ENCODE data around the gene THAP7.
"Not testable (repeated sequence)": the region's sequence is repeated elsewhere in the genome, so short reads cannot be mapped to it uniquely, and the experiment has no call there.

The THAP7 gene

DNA sequence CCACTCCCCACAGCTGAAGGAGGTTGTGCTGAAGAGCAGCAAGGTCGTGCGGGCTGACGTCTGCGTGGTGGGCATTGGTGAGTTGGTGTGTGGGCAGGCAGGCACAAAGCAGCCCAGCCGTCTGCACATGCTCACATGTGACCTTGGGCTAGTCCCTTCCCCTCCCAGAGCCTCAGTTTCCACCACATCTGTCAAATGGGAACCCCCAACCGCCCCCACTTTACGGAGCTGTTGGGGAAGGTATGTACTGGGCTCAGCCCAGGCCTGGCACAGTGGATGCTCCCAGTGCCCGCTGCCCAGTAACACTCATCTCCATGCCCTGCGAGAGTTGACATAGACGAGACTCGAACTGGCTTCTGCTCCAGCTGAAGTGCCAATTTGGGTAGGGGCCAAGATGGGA is 24.9 kb downstream of the THAP7 start:
- no peak for DNase-seq

DNA sequence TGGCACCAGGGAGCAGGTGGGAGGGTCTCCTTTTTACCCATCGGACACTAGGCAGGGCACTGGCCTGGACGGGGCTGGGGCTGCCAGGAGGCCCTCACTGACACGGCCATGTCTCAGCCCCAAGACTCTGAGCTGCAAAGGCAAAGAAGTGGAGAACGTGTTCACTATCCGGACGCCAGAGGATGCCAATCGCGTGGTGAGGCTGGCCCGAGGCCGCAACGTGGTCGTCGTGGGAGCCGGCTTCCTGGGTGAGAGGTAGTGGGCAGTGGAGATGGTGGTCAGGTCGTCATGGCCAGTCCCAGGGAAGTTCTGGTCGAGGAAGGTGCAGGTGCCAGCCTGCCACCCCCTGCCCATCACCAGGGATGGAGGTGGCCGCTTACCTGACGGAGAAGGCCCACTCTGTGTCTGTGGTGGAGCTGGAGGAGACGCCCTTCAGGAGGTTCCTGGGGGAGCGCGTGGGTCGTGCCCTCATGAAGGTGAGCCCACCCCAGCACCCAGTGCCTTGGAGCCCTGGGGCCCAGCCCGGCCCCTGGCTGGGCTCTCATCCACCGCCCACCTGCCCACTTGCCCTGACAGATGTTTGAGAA is 25.5 kb downstream of the THAP7 start:
- no peak for DNase-seq

DNA sequence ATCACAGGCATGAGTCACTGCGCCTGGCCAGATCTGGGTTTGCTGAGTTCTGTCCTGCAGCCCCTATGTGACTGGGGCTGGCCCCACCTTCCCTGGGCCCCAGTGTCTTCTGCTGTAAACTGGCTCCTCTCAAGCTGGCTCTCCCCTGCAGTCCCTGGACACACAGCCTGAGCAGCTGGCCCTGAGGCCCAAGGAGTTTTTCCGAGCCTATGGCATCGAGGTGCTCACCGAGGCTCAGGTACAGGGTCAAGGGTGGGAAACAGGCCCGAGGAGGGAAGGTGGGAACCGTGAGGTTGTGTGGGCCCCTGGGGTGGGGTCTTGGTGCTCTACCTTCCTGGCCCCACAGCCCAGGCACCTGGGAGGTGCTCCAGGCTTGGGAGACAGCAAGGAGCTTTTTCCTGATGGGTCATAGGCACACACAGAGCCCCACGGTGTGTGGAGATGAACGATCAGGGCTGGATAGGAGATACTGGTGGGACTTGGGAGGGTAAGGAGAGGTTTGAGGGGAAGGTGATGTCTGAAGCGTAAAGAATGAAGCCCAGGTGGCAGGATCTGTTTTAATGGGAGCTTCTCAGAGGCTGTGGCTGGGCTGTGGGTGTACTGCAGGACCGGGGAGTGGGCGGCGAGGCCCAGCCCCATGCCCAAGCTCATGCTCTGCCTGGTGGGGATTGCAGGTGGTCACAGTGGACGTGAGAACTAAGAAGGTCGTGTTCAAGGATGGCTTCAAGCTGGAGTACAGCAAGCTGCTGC is 26.2 kb downstream of the THAP7 start:
- no peak for DNase-seq

DNA sequence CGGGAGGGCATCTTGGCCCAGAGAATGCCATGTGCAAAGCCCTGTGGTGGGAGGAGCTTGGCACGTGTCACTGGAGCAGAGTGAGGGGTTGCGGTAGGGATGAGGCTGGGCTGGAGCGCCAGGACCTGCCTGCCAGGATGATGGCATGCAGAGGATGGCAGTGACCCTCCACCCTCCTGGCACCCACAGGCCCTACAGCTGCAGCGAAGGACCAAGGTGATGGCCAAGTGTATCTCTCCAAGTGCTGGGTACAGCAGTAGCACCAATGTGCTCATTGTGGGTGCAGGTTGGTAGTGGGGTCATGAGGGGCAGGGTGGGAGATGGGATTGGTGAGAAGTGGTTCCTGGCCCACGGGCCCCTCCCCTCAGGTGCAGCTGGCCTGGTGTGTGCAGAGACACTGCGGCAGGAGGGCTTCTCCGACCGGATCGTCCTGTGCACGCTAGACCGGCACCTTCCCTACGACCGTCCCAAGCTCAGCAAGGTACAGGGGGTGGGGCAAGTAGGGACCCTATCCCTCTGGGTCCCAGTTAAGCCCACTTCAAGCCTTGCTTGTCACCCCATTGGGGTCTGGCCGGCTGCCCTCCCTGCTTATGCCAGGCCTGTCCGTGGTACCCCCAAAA is 27.5 kb downstream of the THAP7 start:
- no peak for DNase-seq

DNA sequence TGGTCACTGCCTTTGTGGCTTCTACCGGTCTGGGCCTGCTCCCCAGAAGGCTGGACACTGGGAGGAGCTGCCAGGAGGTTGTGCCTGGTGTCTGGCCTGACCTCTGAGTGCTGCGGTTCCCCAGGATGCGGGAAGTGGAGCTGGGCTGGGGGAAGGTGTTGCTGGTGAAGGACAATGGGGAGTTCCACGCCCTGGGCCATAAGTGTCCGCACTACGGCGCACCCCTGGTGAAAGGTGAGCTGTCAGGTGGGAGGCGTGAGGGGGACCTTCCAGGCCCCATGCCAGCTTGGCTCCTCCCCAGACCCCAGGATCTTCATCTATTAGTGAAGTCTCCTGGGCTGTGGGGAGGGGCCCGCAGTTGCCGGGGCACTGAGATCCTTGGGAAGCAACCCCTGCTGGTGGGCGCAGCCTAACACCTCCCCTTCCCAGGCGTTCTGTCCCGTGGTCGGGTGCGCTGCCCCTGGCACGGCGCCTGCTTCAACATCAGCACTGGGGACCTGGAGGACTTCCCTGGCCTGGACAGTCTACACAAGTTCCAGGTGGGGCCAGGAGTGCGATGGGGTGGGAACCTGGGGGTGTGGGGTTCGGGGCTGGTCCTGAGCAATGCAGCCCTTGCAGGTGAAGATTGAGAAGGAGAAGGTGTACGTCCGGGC is 28.2 kb downstream of the THAP7 start:
- no peak for DNase-seq

DNA sequence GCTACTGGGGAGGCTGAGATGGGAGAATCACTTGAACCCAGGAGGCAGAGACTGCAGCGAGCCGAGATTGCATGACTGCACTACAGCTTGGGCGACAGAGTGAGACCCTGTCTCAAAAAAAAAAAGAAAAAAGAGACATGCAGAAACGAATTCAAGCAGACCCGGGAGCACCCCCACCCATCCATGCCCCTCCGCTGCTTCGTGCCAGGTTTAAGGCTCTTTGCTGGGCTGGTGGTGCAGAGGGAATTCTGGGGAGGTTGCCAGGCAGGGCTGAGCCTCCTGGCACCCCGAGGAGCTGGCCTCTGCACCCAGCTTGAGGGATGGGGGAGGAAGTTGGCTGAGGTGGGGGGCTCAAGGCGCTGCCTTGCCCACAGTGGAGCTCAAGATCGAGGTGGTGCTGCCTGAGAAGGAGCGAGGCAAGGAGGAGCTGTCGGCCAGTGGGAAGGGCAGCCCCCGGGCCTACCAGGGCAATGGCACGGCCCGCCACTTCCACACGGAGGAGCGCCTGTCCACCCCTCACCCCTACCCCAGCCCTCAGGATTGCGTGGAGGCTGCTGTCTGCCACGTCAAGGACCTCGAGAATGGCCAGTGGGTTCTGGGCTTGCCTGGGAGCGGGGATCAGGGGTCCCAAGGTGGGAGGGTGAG is 28.9 kb downstream of the THAP7 start:
- DNase-seq = no peak

DNA sequence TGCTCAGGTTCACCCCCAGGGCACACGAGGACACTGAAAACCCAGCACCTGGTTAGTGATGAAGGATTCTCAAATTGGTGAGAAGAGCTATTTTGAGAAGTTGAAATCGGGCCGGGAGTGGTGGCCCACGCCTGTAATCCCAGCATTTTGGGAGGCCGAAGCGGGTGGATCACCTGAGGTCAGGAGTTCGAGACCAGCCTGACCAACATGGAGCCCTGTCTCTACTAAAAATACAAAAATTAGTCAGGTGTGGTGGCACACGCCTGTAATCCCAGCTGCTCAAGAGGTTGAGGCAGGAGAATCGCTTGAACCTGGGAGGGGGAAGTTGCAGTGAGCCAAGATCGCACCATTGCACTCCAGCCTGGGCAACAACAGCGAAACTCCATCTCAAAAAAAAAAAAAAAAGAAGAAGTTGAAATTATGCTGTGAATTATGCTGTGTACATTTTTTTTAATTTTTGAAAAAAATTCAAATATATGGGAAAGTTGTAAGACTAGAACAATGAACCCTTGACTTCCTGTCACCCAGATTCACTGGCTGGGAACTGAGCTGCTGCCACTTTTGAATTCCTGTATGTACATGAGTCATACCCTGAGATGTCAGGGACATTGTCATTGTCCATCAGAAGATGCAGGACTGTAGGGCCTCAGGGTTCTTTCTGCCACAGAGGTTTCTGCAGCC is 29.8 kb downstream of the THAP7 start:
- not testable (repeated sequence) for DNase-seq

DNA sequence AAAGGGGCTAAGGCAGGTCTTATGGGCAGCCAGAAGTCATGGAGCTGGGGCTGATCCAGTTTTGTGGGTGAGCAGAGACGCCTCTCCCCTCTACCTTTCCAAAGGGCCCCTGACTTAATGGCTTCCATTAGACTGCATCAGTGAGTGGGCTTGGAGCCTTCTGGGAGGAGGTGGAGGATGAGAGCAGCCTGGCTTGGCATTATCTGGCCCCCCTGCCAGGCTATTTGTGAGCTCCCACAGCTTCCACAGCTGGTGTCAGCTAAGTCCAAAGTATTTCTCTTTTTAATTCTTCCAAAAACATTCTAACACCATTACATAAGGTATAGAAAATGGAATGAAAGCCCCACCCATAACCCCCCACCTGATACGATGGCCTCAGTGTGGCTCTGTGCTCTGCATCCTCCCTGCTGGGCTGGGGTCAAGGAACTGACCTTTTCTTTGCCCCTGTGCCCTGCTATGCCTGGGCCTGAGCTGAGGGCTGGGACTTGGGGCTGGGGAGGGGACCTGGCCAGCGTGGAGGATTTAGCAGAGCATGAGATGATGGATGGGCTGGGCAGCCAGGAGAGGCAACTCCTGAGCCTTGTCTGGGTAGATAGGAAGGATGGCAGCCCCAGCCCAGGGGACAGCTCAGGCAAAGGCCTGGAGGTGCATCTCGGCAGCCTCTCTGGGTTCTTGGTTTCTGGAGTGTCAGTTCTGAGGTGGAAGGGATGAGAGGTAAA is 30.8 kb downstream of the THAP7 start:
- no peak for DNase-seq

DNA sequence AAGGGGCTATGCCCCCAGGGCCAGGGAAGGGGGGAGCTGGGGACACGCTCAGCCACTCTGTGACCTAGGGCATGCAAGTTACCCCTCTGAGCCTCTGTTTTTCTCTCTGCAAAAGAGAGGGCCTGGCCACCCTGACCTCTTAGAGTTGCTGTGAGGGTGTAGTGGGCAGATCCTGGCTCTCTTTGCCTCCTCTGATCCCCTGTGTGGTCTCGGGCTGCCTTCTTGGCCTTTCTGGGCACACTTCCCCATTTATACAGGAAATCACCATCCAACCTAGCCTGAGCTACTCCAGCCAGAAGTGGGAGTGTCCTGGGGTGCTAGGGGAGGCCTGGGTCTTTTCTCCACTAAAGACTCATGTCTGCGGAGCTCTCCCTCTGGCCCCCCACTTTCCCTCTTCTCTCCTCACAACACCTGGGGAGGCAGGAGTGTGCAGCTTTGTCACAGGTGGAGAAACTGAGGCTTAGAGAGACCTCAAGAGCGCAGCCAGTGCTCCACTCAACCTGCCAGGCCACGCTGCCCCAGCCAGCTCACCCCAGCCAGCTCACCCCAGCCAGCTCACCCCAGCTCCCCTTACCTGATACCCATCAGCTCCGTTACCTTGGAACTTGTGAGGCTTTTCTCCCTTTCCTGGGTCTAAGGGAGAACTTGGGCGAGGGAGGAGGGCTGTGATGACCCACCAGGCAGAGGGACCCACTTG is 33.5 kb downstream of the THAP7 start:
- no peak for DNase-seq

DNA sequence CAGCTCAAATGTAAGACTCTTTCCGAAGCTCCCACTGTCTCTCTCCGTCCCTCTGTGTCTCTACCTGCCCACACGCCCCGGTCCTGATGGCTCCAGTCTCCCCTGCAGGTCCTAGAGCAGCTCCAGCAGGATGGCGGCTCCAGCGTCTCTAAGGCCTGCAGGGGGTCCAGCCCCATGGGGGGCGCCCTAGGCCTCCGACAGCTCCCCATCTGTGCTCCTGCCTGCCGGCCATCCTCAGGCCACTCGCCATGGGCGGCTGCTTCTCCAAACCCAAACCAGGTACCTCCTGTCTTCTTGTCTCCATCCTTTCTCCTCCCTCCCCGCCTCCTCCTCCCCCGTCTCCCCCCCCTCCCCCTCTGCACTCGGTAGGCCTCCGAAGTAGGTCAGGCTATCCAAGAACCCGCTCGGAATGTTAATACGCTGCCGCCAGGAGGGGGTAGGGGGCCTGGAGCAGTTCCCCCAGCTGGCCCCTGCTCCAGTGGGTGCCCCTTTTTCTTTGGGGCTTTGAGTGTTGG is 34.2 kb downstream of the THAP7 start:
- DNase-seq = no peak

DNA sequence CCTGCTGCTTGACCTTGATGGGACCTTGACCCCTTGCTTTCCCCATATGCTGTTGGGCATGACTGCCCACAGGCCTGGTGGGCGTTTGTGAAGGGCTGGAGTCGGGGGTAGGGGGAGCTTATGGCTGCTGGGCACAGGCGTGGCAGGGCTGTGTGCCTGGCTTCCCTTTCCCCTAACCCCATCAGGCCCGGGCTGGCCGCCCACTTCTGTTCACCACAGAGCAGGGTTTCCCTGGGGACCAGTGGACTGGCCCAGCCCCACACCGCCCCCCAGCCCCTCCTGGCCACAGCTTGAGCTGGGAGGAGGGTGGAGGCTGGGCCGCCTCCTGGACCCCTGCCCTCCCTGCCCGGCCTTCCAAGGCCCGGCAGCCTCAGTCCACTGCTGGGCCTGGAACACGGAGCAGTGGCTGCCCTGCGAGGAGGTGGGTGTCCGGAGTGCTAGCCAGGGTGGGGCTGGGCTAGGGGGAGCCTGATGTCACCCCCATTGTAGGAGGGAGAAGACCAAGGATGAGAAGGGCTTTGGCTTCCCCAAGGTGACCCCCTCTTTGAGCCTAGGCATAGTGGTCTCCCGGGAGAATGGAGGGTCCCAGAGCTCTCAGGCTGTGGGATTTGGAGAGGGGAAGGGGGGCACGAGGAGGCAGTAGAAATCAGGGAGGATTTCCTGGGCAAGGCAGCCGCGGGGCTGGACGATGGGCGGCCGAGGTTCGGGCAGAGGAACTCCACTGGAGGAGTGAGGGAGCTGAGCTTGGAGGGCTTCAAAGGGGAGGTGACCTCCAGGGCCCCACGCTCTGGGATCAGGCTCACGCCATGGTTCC is 34.8 kb downstream of the THAP7 start, which contains the start of gene AIFM3:
Gene AIFM3 (plus strand): TSS at position 373 of the 814 bp plus-strand sequence. CDS start 690 bp downstream, outside the sequence.
- no peak for DNase-seq

DNA sequence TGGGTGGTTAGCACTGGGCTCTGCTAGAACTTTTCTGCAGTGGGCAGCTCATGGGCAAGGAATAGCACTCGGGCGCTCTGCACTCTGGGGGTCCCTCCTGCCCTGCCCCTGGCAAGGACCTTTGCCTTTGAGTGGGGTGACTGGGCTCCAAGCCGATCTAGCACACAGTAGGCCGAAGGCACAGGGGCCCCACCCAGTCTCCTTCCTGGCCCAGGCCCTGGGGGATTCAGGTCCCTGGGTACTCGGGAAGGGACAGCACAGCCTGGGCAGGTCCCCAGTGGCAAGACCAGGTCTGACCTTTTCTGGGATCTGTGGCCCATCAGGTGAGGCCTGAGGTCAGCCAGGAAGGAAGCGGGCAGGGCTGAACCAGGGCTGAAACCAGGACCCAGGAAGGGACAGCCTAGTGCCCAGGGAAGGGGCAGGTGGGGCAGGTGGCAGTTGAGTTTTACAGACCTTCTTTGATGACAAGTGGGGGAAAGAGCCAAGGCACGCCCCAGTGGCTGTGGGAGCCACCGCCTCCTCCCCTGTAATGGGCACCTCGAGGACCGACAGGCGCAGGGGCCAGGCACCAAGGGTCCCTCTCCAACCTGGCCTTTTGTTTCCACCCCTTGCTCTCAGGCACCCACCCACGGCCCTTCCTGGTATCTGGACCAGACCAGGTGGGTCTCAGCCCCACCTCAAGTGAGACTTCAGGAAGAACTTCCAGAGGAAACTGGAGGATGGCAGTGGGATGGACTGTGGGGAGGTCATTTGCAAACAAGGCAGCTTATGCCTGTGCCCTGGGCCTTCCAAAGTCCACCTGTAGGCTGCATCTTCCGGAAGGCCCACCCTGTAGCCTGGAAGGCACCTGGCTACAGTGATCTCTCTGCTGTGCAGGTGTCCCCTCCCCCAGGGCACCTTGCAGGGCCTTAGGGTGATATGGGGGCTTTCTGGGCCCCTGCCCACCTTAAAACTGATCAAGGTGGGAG is 35.7 kb downstream of the THAP7 start:
- no peak for DNase-seq

DNA sequence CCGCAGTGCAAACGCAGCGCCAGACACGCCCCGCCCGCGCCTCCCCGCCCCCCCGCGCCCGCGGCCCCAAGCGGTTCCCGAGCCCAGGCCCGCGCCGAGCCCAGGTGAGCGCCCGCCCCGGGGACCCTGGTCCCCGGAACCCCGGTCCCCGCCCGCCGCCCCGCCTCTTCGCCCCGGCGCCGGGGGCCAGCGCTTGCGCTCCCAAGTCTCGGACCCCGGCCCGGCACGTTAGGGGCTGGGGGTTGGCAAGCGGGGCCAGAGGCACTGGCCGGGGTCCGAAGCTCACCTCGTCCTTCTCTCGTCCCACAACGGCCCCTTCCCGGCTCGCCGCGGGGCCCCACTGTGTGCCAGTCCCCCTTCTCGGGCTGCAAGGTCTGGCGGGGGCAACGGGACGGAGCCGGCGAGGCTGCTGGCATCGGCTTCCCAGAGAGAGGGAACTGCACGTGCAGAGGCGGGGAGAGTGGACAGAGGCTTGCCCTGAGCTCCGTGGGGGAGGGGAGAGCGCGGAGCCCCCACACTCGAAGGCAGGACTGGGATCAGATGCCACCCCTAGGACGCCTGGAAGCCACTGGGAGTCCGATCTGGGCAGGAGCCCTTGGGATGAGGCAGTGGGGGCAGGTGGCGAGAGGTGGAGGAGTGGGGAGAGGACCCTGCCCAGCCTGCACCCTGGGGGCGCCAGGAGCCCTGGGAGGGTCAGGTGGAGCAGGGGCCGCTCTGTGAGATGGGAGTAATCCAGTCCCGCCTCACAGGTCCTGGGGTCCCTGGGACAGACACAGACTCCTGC is 36.6 kb downstream of the THAP7 start:
- no peak for DNase-seq

DNA sequence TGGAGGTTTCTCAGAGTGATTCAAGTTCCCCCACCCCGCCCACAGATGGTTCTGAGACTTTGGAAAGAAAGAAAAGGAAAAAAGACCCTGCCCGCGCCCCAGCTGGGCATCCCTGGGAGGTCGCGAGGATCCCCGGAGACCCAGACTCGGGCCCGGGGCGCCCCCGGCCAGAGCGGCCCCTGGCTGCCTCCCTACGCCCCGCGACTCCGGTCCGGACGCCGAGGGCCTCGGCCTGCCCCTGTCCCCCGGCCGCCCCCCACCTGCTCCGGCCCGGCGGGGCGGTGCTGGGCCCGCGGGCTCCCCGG is 37.2 kb downstream of the THAP7 start:
- DNase-seq = no peak

DNA sequence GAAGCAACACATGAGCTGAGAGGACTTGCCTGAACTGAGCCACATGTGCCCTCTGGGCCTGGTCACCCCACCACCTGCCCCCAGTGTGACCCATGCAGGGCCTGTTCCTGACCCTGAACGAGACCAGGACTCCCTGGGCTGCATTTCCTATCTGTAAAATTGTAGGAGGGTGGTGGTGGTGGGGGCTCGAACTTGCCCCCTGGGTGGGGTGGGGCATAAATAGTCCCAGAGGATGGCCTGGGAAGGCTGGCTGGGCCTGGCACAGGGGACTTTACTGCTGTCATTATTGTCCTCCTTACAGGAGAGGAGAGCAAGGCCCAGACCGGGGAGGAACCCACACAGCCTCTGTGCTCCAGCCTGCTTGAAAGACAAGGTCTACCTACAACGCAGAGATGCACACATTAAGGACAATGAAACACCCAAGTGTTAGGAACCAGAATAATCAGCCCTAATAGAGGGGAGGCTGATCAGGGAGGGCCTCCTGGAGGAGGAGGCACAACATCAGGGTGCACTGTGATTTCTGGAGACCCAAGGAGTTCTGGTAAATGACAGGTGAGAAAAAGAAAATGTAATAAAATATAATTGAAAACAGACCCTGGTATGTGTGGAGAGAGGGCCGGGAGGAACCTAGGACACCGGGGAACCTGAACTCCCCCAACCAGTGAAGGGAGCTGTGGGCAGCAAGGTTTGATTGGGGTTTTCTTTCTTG is 37.7 kb downstream of the THAP7 start:
- no peak for DNase-seq

DNA sequence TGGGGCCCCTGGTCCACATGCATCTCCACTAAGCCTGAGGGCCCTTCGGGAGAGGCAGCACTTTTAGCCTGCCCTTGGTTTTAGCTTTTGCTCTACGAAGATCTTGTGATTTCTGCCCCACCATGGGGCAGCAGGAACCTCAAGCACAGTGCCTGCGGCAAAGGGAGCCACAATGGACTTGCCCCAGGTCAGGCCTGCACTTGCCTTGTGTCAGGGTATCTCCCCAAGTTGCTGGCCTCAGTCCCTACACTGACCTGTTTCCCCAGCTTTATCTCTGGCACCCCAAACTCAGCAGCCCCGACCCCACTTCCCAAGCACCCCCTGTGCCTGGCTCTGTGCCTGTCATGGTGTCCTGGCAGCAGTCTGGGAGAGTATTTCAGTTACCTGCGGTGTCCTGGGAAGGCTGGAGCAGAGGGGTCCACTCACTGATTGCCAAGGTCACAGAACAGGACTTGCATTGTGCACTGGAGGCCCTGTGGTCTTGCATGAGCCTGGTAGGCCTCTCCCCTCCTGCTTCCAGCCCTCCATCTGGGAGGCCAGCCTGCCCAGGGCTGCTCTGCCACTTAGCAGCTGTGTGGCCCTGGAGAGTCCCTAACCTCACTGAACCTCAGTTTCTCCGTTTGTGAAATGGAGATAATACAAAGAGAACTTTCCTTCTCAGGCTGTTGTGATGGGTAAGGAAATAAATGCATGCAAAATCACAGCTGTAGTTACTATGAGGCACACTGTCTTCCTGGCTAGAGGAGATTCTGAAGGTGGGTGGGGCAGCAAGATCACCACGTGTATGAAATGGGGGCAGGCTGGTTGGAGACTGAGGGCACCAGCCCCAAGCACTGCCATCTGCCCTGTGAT is 38.5 kb downstream of the THAP7 start:
- no peak for DNase-seq
